Effector memory CD4-positive, alpha-beta T cell (primary cell): ENCODE results near the gene PCBP4.

Experiments used
- DNase-seq, 3 donors: peaks; one replicate each; pipeline ENCODE4 v3.0.0-alpha.2; 2020
- H3K27ac ChIP-seq: 2 replicates; pipeline ENCODE4 v1.7.0; 2013; ENCODE audit warnings: mild to moderate bottlenecking, low read length, moderate library complexity; ENCODE audit not compliant: insufficient read depth, poor library complexity, severe bottlenecking
- H3K27me3 ChIP-seq: replicated peaks from 2 replicates; pipeline ENCODE4 v1.7.0; 2013; ENCODE audit warnings: mild to moderate bottlenecking, low read length; ENCODE audit not compliant: insufficient read depth, control insufficient read depth, poor library complexity, severe bottlenecking
- H3K36me3 ChIP-seq: 2 replicates; pipeline ENCODE4 v1.7.0; 2013; ENCODE audit warnings: mild to moderate bottlenecking, low read length, moderate library complexity; ENCODE audit not compliant: control insufficient read depth, insufficient read depth
- H3K4me1 ChIP-seq: 2 replicates; pipeline ENCODE4 v1.7.0; 2013; ENCODE audit warnings: low read length, mild to moderate bottlenecking; ENCODE audit not compliant: control insufficient read depth, insufficient read depth, poor library complexity, severe bottlenecking
- H3K4me3 ChIP-seq: 2 replicates; pipeline ENCODE4 v1.7.0; 2013; ENCODE audit warnings: low read length, low read depth, mild to moderate bottlenecking; ENCODE audit not compliant: insufficient read depth, poor library complexity, severe bottlenecking
- H3K9me3 ChIP-seq: 2 replicates; pipeline ENCODE4 v1.7.0; 2013; ENCODE audit warnings: mild to moderate bottlenecking, low read length, moderate library complexity; ENCODE audit not compliant: control insufficient read depth

The PCBP4 gene

GRCh38 chr3:51964521-51964920 is 2.7 kb downstream of the PCBP4 start:
- peaks cover 16% of the 10 kb centered on the region for H3K4me1 ChIP-seq
- H3K27me3 ChIP-seq = no peaks in the 10 kb centered on the region
- peaks cover 6% of the 10 kb centered on the region for H3K36me3 ChIP-seq
- DNase-seq = no peak
- H3K9me3 ChIP-seq = no peaks in the 10 kb centered on the region
- no peak overlapping the region for H3K27ac ChIP-seq
- H3K4me3 ChIP-seq = no peak overlapping the region

DNA sequence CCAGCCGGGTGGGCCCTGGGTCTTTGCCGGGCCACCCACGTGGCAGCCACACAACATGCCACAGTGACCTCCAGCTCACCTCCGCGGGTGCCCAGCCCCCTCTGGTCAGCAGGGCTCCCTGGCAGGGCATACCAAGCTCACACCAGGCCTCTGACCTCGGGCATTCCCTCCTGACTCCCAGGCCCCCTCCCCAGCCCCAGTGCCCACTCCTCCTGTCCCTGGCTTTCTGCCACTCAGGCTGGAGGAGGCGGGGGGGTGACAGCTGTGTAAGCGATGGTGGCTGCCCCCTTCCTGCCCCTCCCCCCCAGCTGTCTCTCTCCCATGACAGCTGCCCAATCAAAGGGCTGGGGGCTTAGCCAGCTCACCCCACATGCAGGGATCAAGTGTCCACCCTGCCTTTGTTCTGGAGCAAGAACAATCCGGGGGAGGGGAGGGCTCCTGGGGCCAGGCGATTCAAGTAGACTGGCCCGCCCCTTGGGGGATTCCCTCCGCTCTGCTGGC is 3.3 kb downstream of the PCBP4 start:
- H3K27ac ChIP-seq = no peak overlapping the region

DNA sequence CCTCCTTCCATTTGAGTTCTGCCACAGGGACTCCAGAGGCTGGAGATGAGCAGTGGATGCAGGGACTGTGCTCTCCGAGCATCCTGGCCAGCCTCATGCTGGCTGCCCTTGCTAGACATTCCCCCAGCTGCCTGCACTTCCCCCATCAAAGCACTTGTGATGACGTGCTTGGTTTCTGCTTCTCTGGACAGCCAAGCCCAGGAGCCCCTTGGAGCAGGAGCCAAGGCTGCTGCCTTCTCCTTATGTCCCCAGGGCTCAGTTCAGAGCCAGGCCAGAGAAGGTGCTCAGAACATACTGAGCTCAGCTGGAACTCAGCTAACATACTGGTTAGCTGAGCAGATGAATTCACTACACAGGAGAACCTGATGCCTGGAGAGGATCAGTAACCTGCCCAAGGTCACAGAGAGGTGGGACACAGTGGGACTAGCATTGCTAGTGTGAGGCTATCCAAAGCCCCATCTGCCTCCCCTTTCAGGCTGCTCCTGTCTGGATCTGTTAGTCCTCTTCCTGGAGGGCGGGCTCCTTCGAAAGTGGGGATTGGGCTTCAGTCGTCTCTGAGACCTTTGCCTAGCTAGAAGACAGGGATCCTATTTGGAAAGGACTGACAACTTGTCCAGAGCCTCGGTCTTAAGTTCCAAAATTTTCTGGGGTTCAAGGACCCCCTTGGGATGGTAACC is 4.3 kb downstream of the PCBP4 start:
- Histone ChIP-seq H3K27me3 (no peaks in the 10 kb centered on the region), H3K4me1 (peaks cover 15% of the 10 kb centered on the region), H3K36me3 (peaks cover 6% of the 10 kb centered on the region), H3K4me3 (no peak overlapping the region), H3K9me3 (no peaks in the 10 kb centered on the region), H3K27ac (no peak overlapping the region)
- no peak for DNase-seq

More for the DNA sequence above, 3.3 kb downstream of the PCBP4 start:
- no peak for DNase-seq
- Histone ChIP-seq H3K36me3 (peaks cover 6% of the 10 kb centered on the region), H3K4me1 (peaks cover 16% of the 10 kb centered on the region), H3K9me3 (no peaks in the 10 kb centered on the region), H3K4me3 (no peak overlapping the region), H3K27me3 (no peaks in the 10 kb centered on the region)

- Histone ChIP-seq H3K27me3 (peaks cover under 1% of the 10 kb centered on the region), H3K27ac (no peak overlapping the region), H3K4me1 (peaks cover 11% of the 10 kb centered on the region), H3K36me3 (peaks cover 6% of the 10 kb centered on the region), H3K9me3 (no peaks in the 10 kb centered on the region), H3K4me3 (no peak overlapping the region)
- DNase-seq = no peak
Measured at GRCh38 chr3:51961602-51962569, 5.4 kb downstream of the PCBP4 start.

GRCh38 chr3:51961011-51961410 is 6.2 kb downstream of the PCBP4 start:
- DNase-seq = no peak
- Histone ChIP-seq H3K9me3 (no peaks in the 10 kb centered on the region), H3K27ac (no peak overlapping the region), H3K4me1 (peaks cover 11% of the 10 kb centered on the region), H3K36me3 (peaks cover 6% of the 10 kb centered on the region), H3K27me3 (peaks cover 10% of the 10 kb centered on the region), H3K4me3 (no peak overlapping the region)

DNA sequence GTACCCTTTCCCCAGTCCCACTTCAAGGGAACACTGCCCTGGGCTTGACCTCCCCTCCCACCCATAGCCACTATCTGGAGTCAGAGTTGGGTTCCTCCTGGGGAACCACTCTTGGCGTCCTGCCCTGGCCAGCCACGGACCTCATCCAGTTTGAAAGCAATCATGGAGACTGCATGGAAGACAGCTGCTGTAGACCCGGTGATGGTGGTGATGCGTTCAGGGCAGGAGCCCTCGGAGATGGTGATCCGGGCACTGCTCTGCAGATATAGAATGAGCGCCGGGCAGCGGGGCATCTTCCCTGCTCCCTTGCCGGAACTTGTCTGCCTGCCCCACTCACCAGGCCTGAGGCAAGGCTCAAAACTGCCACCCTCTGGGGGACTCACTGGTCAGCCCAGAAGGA is 6.9 kb downstream of the PCBP4 start:
- Histone ChIP-seq H3K4me1 (peaks cover 10% of the 10 kb centered on the region), H3K27ac (no peak overlapping the region), H3K36me3 (peaks cover 6% of the 10 kb centered on the region)

GRCh38 chr3:51959651-51960050 is 7.6 kb downstream of the PCBP4 start:
- peaks cover 11% of the 10 kb centered on the region for H3K27me3 ChIP-seq

More for the DNA sequence above, 6.9 kb downstream of the PCBP4 start:
- Histone ChIP-seq H3K9me3 (no peaks in the 10 kb centered on the region), H3K27me3 (peaks cover 11% of the 10 kb centered on the region), H3K4me3 (no peak overlapping the region)
- no peak for DNase-seq

GRCh38 chr3:51958603-51959521 is 8.4 kb downstream of the PCBP4 start:
- Histone ChIP-seq H3K36me3 (peaks cover 6% of the 10 kb centered on the region), H3K4me3 (no peak overlapping the region), H3K9me3 (no peaks in the 10 kb centered on the region), H3K4me1 (peaks cover 10% of the 10 kb centered on the region), H3K27me3 (peaks cover 11% of the 10 kb centered on the region), H3K27ac (no peak overlapping the region)
- DNase-seq = no peak

More at GRCh38 chr3:51959651-51960050, 7.6 kb downstream of the PCBP4 start:
- H3K4me1 ChIP-seq = peaks cover 10% of the 10 kb centered on the region
- DNase-seq = no peak
- H3K36me3 ChIP-seq = peaks cover 6% of the 10 kb centered on the region
- no peaks in the 10 kb centered on the region for H3K9me3 ChIP-seq
- H3K27ac ChIP-seq = no peak overlapping the region
- no peak overlapping the region for H3K4me3 ChIP-seq

GRCh38 chr3:51957520-51958205 is 9.6 kb downstream of the PCBP4 start:
- Histone ChIP-seq H3K4me1 (peaks cover 10% of the 10 kb centered on the region), H3K27ac (no peak overlapping the region), H3K4me3 (no peak overlapping the region), H3K9me3 (no peaks in the 10 kb centered on the region), H3K36me3 (peaks cover 6% of the 10 kb centered on the region), H3K27me3 (peaks cover 11% of the 10 kb centered on the region)
- no peak for DNase-seq
